HepG2 (cell line): ENCODE data around the gene EFHD2. TPM values are rescaled to one million over a fixed set of nuclear protein-coding genes. Genes with fewer than 3 reads are reported as not detected.
"Not testable (repeated sequence)": the region's sequence is repeated elsewhere in the genome, so short reads cannot be mapped to it uniquely, and the experiment has no call there.

ENCODE experiments used
- ATAC-seq: fragments of 200-7000 bp; cut with Tn5 transposase; 3 replicates; pipeline ENCODE4 v1.9.1; 2020; ENCODE audit warnings: mild to moderate bottlenecking, moderate library complexity
- BruUV-seq: library from RNA; stranded (reverse); fragments of 400-500 nt; replicated peaks from 2 replicates; lab custom pipeline; 2021; lab: Mats Ljungman, UMichigan
- CTCF ChIA-PET: fragments of 300-600 bp; formaldehyde crosslinking; extraction: SDS; loops from one replicate; lab custom pipeline; 2021; ENCODE audit warnings: low total read pairs, inconsistent platforms, low intra/inter-chr PET ratio; lab: Yijun Ruan, JAX
- POLR2A ChIA-PET: fragments of 350-600 bp; sonication (Branson Sonifier 250); formaldehyde crosslinking; loops from one replicate; lab custom pipeline; 2020; ENCODE audit warnings: antibody characterized with exemption, inconsistent platforms; lab: Yijun Ruan, JAX
- DNase-seq: peaks from one replicate; pipeline ENCODE4 v3.0.0-alpha.2; 2015; ENCODE audit warnings: low spot score
- FAIRE-seq: peaks from 3 replicates; lab custom pipeline; 2011; peaks lifted over from hg19 to GRCh38; lab: Jason Lieb, UNC
- H2AFZ ChIP-seq: one replicate; pipeline ENCODE4 v1.6.1; 2011; ENCODE audit warnings: low read length, inconsistent platforms
- H3K27ac ChIP-seq: fragments of 300-600 bp; 3 replicates; pipeline ENCODE4 v1.8.0; 2011; ENCODE audit warnings: mixed run types, mild to moderate bottlenecking, mixed read lengths, low read length, inconsistent platforms; ENCODE audit not compliant: insufficient read depth; ENCODE audit errors: extremely low read length
- H3K27me3 ChIP-seq, 2 experiments: fragments of 200-600 bp in 1 of 2; 2 replicates in 1 of 2; 3 replicates in 1 of 2; pipeline versions ENCODE4 v1.6.0 to v1.8.0; 2011; ENCODE audit warnings: low read length in 2 of 2, mild to moderate bottlenecking in 2 of 2, moderate library complexity in 2 of 2, inconsistent platforms in 1 of 2; ENCODE audit not compliant: insufficient read depth in 2 of 2, control insufficient read depth in 1 of 2
- H3K36me3 ChIP-seq, 2 experiments: fragments of 200-600 bp in 1 of 2; replicated peaks in 1 of 2; 2 replicates in 1 of 2; 3 replicates in 1 of 2; pipeline versions ENCODE4 v1.5.1 to v1.8.0; 2011; ENCODE audit warnings: low read length in 2 of 2, inconsistent platforms in 1 of 2; ENCODE audit not compliant: insufficient read depth in 2 of 2, control insufficient read depth in 1 of 2
- H3K4me1 ChIP-seq: 2 replicates; pipeline ENCODE4 v1.5.1; 2012; ENCODE audit warnings: low read length, inconsistent platforms; ENCODE audit not compliant: insufficient read depth
- H3K4me2 ChIP-seq: 2 replicates; pipeline ENCODE4 v1.6.0; 2011; ENCODE audit warnings: low read depth, low read length, inconsistent platforms
- H3K4me3 ChIP-seq, 3 experiments: fragments of 200-600 bp in 1 of 3; sonication (generic), shearing (Covaris generic) in 1 of 3; replicated peaks in 1 of 3; 2 replicates each; pipeline ENCODE4 v1.5.1; 2011 to 2016; ENCODE audit warnings: low read length in 3 of 3, inconsistent platforms in 2 of 3, low read depth in 2 of 3, mild to moderate bottlenecking in 2 of 3, control low read depth in 1 of 3, mixed read lengths in 1 of 3; ENCODE audit not compliant: insufficient read depth in 1 of 3
- H3K79me2 ChIP-seq: one replicate; pipeline ENCODE4 v1.6.1; 2011; ENCODE audit warnings: low read length, inconsistent platforms; ENCODE audit not compliant: insufficient read depth
- H3K9ac ChIP-seq: 2 replicates; pipeline ENCODE4 v1.6.0; 2011; ENCODE audit warnings: mild to moderate bottlenecking, low read depth, low read length, inconsistent platforms; ENCODE audit not compliant: insufficient read depth
- H3K9me3 ChIP-seq: 2 replicates; pipeline ENCODE4 v1.5.1; 2012; ENCODE audit warnings: mild to moderate bottlenecking, low read length
- H4K20me1 ChIP-seq: 2 replicates; pipeline ENCODE4 v1.6.0; 2011; ENCODE audit warnings: inconsistent platforms, mild to moderate bottlenecking, low read length, moderate library complexity; ENCODE audit not compliant: insufficient read depth
- CREB1 ChIP-seq, 2 experiments: fragments of 450-650 bp in 1 of 2; IDR thresholded peaks; 2 replicates each; pipeline ENCODE4 v1.6.1; 2016 to 2017; ENCODE audit warnings: control low read depth in 1 of 2, mild to moderate bottlenecking in 1 of 2, missing compliant biosample characterization in 1 of 2, missing genetic modification characterization in 1 of 2
- WGBS: methylation state at CpG from one replicate; pipeline ENCODE4 v1.1.6; 2017; ENCODE audit warnings: low lambda C conversion rate; 5-methylcytosine and 5-hydroxymethylcytosine counted together
- in situ Hi-C: cut with HindIII; loops from 2 replicates; pipeline ENCODE4 v1.10.0; 2017; ENCODE audit warnings: low pct_unique_long_range_greater_than_20kb; ENCODE audit not compliant: extremely low pct_ligation_motif_present
- intact Hi-C: fragments of 100-400 bp; cut with micrococcal nuclease; formaldehyde crosslinking; loops from one replicate; pipeline ENCODE4 v1.10.0; 2022; ENCODE audit not compliant: unreplicated experiment
- polyA plus RNA-seq, 8 experiments: library from polyadenylated mRNA; depleted of rRNA in 3 of 8; stranded (reverse) in 7 of 8; unstranded in 1 of 8; fragments of >200 nt; fragmentation: Illumina TruSeq in 4 of 8; extraction: Trizol in 4 of 8; gene quantifications; 2 replicates each; pipeline versions ENCODE4 v1.2.1 to v1.2.3, GENCODE V29; 2011 to 2016; ENCODE audit warnings: low read depth in 4 of 8, missing spikeins in 1 of 8, mixed read lengths in 1 of 8; ENCODE audit not compliant: insufficient read depth in 1 of 8
- total RNA-seq, 5 experiments: library from RNA; depleted of rRNA; stranded (reverse); fragments of >200 nt; fragmentation: Illumina TruSeq; extraction: Trizol; gene quantifications; 2 replicates each; pipeline ENCODE4 v1.2.3, GENCODE V29; 2016; ENCODE audit warnings: low read depth in 1 of 5

Gene EFHD2
- total and polyA plus RNA-seq, 2 of the 13 experiments (the other 11 are each of a cell fraction or from before 2014, with no cell fraction given) = 9.4 to 12.7 TPM

GRCh38 chr1:15463064-15463800 lies 53.5 kb downstream of the EFHD2 start:
- H2AFZ ChIP-seq; DNase-seq; FAIRE-seq; H3K36me3 ChIP-seq; TF ChIP-seq CREB1 (CRISPR knock-in tag; IDR thresholded peaks at IDR 0.05): not testable (repeated sequence)
- peak overlapping the region; percentile 16; the same call in 1 of the 2 replicates for H3K4me2 ChIP-seq
- peak; percentile 80 for TF ChIP-seq CREB1 (IDR thresholded peaks at IDR 0.05)
- TF ChIP-seq, all 625 proteins: peak for 1; not testable (repeated sequence) for 624
- H3K27me3 ChIP-seq, H3K9me3 ChIP-seq, H3K9ac ChIP-seq, POLR2A ChIA-PET, intact Hi-C loops, H3K79me2 ChIP-seq, H3K27ac ChIP-seq, in situ Hi-C loops, CTCF ChIA-PET, H4K20me1 ChIP-seq, BruUV-seq: not testable (repeated sequence)
- H3K4me3 ChIP-seq = peak overlapping the region in 1 of 3 experiments; percentile 4; a peak in 1 of 6 replicates
- WGBS = 0% methylated on average over 4 of the region's 15 CpGs
- peak; percentile 72 for ATAC-seq
- H3K4me1 ChIP-seq = peaks cover 21% of the 10 kb centered on the region

- ATAC-seq, DNase-seq, H3K4me3 ChIP-seq, H3K27ac ChIP-seq, H3K79me2 ChIP-seq, H3K4me2 ChIP-seq, intact Hi-C loops, H3K9ac ChIP-seq, H2AFZ ChIP-seq, POLR2A ChIA-PET, FAIRE-seq, CTCF ChIA-PET, in situ Hi-C loops, H3K9me3 ChIP-seq, BruUV-seq, H3K36me3 ChIP-seq, H3K27me3 ChIP-seq, H4K20me1 ChIP-seq: not testable (repeated sequence)
- H3K4me1 ChIP-seq = peaks cover 21% of the 10 kb centered on the region
- 46% methylated on average over 5 of the region's 5 CpGs for WGBS
These were observed 54.2 kb downstream of the EFHD2 start for GRCh38 chr1:15463926-15464322.
